Activated CD4-positive, CD25-positive, alpha-beta regulatory T cell treated with anti-CD3 and anti-CD28 coated beads, Interleukin-2, amount 50 U/mL, for 72 hours (primary cell): ENCODE data around the gene TBC1D9.

Experiments
- DNase-seq: peaks from one replicate; pipeline ENCODE4 v3.0.0; 2021

TBC1D9 gene

GRCh38 chr4:140644470-140645185 lies 111.6 kb downstream of the TBC1D9 start:
- no peak for DNase-seq

GRCh38 chr4:140643571-140644055 lies 112.6 kb downstream of the TBC1D9 start:
- DNase-seq: no peak

- DNase-seq: no peak
These were observed 113.3 kb downstream of the TBC1D9 start for GRCh38 chr4:140642674-140643437.

- DNase-seq: no peak
These were observed 114.3 kb downstream of the TBC1D9 start for GRCh38 chr4:140641789-140642439.

- no peak for DNase-seq
These were observed 115.1 kb downstream of the TBC1D9 start for GRCh38 chr4:140641105-140641555.

- no peak for DNase-seq
These were observed 115.9 kb downstream of the TBC1D9 start for GRCh38 chr4:140640150-140640748.

- DNase-seq: no peak
These were observed 117.1 kb downstream of the TBC1D9 start for GRCh38 chr4:140639066-140639465.

GRCh38 chr4:140637836-140638235 lies 118.3 kb downstream of the TBC1D9 start:
- DNase-seq: no peak

GRCh38 chr4:140635606-140636005 lies 120.6 kb downstream of the TBC1D9 start:
- DNase-seq: no peak

GRCh38 chr4:140633951-140634350 lies 122.2 kb downstream of the TBC1D9 start:
- no peak for DNase-seq

GRCh38 chr4:140633124-140633523 lies 123.1 kb downstream of the TBC1D9 start:
- no peak for DNase-seq

GRCh38 chr4:140630246-140630645 lies 125.9 kb downstream of the TBC1D9 start:
- no peak for DNase-seq

GRCh38 chr4:140628016-140628415 lies 128.2 kb downstream of the TBC1D9 start:
- DNase-seq: no peak

- DNase-seq: no peak
These were observed 129.4 kb downstream of the TBC1D9 start for GRCh38 chr4:140626661-140627376.

GRCh38 chr4:140622333-140622958 lies 133.7 kb downstream of the TBC1D9 start:
- no peak for DNase-seq

GRCh38 chr4:140621161-140621560 lies 135.0 kb downstream of the TBC1D9 start:
- no peak for DNase-seq

- no peak for DNase-seq
These were observed 138.5 kb downstream of the TBC1D9 start for GRCh38 chr4:140617499-140618248.

GRCh38 chr4:140615451-140615850 lies 140.7 kb downstream of the TBC1D9 start:
- no peak for DNase-seq

- no peak for DNase-seq
These were observed 143.8 kb downstream of the TBC1D9 start for GRCh38 chr4:140612357-140612756.

- no peak for DNase-seq
These were observed 144.3 kb downstream of the TBC1D9 start for GRCh38 chr4:140611854-140612253.
